GM18858 (cell line): ENCODE data around the gene EFCAB14.
"Not testable (repeated sequence)": the region's sequence is repeated elsewhere in the genome, so short reads cannot be mapped to it uniquely, and the experiment has no call there.

ENCODE experiments used
- ATAC-seq: cut with Tn5 transposase; IDR thresholded peaks from one replicate; pipeline ENCODE4 v1.9.1; 2021; ENCODE audit not compliant: unreplicated experiment

EFCAB14 gene

DNA sequence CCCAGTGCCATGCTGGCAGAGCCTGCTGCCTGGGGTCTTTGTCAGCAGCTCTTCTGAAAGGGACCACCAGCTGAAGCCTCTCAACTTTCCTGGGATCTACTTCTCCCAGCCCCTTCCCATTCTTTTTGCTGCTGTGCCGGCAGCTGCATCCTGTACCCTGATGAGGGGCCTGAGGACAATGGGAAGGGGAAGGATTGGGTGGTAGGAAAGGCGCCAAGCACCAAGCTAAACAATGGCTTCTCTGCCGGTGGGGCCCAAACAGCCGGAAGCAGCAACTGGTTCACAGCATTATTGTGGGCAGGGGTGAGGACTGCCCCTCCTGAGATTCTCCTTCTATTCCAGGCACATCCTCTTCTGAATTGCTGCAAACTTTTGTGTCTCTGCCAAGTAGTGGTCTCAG lies 5.0 kb upstream of the EFCAB14 start:
- no peak for ATAC-seq

DNA sequence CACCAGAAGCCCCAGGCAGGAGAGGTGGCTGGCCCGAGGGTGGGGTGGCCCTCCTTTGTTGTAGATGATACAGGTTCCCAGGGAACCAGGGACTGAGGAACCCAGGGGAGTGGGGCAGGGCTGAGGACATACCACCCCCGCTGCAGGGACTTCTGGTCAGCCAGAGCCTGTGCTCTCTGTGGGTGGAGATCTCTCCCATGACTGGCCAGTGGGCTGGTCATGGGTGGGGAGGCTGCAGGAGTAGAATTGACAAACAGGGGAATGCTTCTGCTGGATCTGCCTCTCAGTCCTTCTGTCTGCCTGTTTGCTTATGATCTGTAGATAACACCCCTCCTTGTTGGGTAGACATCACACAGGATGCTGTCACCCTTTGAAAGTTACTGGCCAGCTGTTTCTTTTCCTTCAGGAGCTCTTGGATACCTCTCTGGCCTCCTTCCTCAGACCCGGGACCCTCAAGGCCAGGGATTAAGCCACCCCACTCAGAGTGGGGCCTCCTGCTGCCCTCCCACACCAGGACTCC lies 2.8 kb upstream of the EFCAB14 start:
- no peak for ATAC-seq

- ATAC-seq = no peak
These were observed 2.3 kb upstream of the EFCAB14 start for GRCh38 chr1:46721204-46721603.

DNA sequence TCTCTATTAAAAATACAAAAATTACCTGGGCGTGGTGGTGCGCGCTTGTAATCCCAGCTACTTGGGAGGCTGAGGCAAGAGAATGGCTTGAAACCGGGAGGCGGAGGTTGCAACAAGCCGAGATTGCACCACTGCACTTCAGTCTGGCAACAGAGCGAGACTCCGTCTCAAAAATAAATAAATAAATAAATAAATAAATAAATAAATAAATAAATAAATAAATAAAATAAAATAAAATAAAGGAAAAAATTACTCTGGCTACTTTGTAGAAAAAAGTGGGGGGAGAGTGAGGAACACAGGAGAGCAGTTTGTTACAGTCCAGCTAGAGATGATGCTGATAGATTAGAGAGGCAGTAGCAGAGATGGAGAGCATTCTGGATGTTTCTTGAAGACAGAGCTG lies 1.4 kb upstream of the EFCAB14 start:
- ATAC-seq = not testable (repeated sequence)

DNA sequence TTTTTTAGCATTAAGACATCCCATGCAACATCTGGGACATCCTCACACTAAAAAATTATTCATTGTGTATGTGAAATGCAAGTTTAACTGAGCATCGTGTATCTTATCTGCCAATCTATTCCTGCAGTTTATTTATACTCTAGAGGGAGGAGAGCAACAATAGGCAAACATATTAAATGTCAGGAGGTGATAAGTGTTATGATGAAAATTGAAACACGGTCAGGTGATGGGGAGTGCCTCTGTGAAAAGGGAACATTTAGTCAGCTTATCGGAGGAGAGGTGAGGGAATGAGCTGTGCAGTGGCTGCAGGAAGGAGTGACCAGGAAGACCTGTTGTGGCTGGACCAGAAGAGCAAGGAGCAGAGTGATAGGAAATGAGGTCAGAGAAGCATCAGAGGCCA lies 775 bp upstream of the EFCAB14 start:
- ATAC-seq = no peak

GRCh38 chr1:46718340-46718726 lies 581 bp downstream of the EFCAB14 start:
- no peak for ATAC-seq

- ATAC-seq = no peak
These were observed 1.3 kb downstream of the EFCAB14 start for GRCh38 chr1:46717654-46718053.

DNA sequence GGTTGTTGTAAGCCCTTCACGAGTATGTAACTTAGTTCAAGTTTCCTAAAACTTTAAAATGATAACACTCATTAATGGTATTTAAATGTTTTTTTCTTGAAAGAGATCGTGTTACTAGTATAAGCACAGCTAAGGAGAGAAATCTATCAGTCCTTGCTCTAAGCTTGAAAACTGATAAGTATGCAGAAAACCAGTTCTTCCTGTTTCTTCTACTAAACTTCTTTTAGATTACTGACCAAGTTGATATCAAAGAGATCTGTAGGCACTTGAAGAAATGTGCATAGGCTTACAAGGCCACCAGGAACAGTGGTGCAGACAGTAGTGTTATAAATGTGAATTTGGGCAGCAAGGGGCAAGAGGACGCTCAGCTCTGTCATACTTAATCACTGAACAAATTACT lies 3.9 kb downstream of the EFCAB14 start:
- ATAC-seq = no peak

DNA sequence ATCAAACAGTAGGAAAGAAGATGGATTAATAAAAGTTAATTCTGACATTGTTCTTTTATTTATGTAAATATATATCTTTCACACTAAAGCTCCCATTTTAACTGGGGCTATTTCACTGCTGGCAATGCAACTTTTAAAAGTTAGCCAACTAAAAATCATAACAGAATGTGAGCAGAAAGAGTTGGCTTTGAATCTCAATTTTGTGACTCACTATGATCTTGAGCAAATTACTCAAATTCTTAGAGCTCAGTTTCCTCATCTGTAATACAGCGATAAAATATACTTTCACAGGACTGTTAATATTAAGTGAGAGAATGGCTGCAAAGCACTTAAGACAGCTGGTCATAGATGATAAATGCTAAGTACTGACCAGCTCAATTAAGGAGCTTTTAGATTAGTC lies 10.8 kb downstream of the EFCAB14 start:
- no peak for ATAC-seq

DNA sequence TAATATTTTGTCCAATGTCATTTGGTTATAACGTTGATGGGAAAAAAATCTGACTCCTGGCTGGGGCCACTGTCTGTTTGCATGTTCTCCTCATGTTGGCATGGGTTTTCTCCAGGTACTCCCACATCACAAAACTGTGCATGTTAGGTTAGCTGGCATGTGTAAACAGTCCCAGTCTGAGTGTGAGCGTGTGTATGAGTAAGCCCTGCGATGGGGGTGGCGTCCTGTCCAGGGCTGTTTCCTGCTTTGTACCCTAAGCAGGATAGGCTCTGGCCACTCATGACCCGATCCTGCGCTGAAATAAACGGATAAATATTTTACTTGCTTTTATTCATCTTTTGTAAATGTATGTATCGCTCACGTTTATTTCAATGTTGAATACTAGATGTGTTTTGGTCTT lies 13.5 kb downstream of the EFCAB14 start:
- no peak for ATAC-seq

GRCh38 chr1:46703927-46704641 lies 14.8 kb downstream of the EFCAB14 start:
- ATAC-seq = no peak

GRCh38 chr1:46699666-46700065 lies 19.2 kb downstream of the EFCAB14 start:
- no peak for ATAC-seq

DNA sequence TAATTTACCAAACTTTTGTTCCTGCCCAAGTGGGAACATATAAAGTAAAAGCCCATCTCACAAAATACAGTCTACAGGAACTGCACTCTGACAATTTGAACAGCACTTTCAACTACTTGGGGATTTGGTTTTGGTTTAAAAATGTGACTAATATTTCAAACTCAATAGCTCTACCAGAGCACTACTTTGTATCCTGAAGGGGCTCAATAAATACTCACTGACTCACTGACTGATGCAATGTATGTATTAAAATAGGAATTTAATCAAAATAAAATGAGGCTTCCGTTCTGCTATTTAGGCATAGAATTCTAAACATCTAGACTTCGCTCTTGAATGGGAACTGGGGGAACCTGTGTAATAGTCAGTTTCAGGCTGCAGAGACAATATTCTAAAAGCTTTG lies 21.9 kb downstream of the EFCAB14 start:
- ATAC-seq = no peak

DNA sequence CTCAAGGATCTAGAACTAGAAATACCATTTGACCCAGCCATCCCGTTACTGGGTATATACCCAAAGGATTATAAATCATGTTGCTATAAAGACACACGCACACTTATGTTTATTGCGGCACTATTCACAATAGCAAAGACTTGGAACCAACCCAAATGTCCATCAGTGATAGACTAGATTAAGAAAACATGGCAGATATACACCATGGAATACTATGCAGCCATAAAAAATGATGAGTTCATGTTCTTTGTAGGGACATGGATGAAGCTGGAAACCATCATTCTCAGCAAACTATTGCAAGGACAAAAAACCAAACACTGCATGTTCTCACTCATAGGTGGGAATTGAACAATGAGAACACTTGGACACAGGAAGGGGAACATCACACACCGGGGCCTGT lies 24.2 kb downstream of the EFCAB14 start:
- not testable (repeated sequence) for ATAC-seq

- ATAC-seq = no peak
These were observed 25.8 kb downstream of the EFCAB14 start for GRCh38 chr1:46692811-46693770.

GRCh38 chr1:46691997-46692790 lies 26.7 kb downstream of the EFCAB14 start:
- ATAC-seq = no peak

DNA sequence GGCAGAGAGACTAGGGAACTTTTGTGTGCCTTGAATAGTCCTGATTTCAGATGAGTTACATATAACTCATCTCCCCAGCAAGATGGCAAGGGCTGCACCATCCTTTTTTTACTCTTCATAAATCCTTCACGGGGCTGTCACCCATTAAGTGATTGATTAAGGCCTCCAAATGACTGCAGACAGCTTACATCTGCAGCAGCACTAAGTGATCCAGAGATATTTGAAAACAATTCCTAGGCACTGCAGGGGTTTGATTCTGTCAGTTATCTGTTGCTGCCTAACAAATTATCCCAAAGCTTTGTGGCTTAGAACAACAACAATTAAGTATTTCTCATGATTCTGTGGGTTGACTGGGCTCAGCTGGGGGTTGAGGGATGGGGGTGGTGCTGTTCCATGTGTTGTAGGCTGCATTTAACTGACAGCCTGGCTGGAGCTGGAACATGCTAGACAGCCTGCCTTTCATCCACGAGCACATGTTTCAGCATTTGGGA lies 27.9 kb downstream of the EFCAB14 start:
- ATAC-seq = no peak

- ATAC-seq = no peak
These were observed 29.0 kb downstream of the EFCAB14 start for GRCh38 chr1:46689897-46690296.

GRCh38 chr1:46689356-46689755 lies 29.6 kb downstream of the EFCAB14 start:
- ATAC-seq = no peak

- no peak for ATAC-seq
These were observed 30.9 kb downstream of the EFCAB14 start for GRCh38 chr1:46687921-46688509.
